ENCODE measurements around the gene LHFPL6.

DNA sequence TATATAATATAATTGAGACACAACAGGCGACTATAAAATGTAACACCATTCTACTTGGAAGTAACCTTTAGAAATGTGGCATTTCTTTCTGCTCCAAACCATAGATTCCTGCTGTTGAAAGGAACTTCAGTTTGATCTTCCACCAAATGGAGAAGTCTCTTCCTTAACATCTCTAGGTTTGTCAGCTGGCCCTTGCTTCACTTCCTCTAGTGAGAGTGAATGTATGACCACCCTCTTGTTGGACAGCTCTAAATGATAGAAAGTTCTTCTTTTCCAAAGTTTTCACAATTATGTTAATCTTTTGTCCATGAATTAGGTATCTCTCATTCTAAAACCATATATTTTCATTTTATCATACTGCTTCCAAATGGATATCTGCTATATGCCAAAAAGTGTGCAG, 38.7 kb upstream of the LHFPL6 start:
- TF ChIP-seq, protein P1, sequence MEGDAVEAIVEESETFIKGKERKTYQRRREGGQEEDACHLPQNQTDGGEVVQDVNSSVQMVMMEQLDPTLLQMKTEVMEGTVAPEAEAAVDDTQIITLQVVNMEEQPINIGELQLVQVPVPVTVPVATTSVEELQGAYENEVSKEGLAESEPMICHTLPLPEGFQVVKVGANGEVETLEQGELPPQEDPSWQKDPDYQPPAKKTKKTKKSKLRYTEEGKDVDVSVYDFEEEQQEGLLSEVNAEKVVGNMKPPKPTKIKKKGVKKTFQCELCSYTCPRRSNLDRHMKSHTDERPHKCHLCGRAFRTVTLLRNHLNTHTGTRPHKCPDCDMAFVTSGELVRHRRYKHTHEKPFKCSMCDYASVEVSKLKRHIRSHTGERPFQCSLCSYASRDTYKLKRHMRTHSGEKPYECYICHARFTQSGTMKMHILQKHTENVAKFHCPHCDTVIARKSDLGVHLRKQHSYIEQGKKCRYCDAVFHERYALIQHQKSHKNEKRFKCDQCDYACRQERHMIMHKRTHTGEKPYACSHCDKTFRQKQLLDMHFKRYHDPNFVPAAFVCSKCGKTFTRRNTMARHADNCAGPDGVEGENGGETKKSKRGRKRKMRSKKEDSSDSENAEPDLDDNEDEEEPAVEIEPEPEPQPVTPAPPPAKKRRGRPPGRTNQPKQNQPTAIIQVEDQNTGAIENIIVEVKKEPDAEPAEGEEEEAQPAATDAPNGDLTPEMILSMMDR (IDR thresholded peaks at IDR 0.05; ENCODE audit: poor library complexity), result no peak
- no peak for TF ChIP-seq EZH2phosphoT487 (IDR thresholded peaks at IDR 0.05; ENCODE audit: low read depth, severe bottlenecking, unreplicated experiment)
- TF ChIP-seq EZH2 (IDR thresholded peaks at IDR 0.05; ENCODE audit: borderline replicate concordance), result no peak

Data from hepatocyte (in vitro differentiated cells).